GM12875 (cell line): Measurements from ENCODE around the gene DCUN1D1.

Experiments used
- H3K4me3 ChIP-seq: one replicate; pipeline ENCODE4 v1.5.1; 2011; ENCODE audit warnings: low read depth, low read length, control low read depth
- TF ChIP-seq, protein P1 (sequence below): IDR thresholded peaks from 2 replicates; pipeline ENCODE4 v1.5.1; 2011; ENCODE audit warnings: low read depth, mild to moderate bottlenecking, control low read depth, inconsistent platforms, low read length, moderate library complexity, borderline replicate concordance; ENCODE audit not compliant: insufficient read depth

The DCUN1D1 gene

DNA sequence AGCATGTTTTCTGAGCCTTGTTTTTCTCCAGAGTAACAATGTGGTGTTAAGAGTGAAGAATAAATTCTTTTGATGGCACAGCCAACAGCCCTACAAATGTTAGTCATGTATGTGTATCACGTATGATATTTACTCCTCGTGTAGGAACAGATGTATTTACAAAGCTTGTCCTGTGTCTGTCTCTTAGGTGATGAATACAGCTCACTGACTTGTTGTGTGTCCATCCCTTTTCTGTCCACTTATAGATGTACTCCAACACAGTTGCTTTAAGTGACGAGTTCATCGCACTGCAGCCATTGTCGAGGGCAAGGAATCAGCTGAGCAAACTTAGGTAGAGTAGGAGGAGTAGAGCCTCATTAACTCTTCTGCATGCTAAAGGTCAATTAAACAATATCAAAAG, 78.1 kb downstream of the DCUN1D1 start:
- TF ChIP-seq, protein P1, sequence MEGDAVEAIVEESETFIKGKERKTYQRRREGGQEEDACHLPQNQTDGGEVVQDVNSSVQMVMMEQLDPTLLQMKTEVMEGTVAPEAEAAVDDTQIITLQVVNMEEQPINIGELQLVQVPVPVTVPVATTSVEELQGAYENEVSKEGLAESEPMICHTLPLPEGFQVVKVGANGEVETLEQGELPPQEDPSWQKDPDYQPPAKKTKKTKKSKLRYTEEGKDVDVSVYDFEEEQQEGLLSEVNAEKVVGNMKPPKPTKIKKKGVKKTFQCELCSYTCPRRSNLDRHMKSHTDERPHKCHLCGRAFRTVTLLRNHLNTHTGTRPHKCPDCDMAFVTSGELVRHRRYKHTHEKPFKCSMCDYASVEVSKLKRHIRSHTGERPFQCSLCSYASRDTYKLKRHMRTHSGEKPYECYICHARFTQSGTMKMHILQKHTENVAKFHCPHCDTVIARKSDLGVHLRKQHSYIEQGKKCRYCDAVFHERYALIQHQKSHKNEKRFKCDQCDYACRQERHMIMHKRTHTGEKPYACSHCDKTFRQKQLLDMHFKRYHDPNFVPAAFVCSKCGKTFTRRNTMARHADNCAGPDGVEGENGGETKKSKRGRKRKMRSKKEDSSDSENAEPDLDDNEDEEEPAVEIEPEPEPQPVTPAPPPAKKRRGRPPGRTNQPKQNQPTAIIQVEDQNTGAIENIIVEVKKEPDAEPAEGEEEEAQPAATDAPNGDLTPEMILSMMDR = no peak

DNA sequence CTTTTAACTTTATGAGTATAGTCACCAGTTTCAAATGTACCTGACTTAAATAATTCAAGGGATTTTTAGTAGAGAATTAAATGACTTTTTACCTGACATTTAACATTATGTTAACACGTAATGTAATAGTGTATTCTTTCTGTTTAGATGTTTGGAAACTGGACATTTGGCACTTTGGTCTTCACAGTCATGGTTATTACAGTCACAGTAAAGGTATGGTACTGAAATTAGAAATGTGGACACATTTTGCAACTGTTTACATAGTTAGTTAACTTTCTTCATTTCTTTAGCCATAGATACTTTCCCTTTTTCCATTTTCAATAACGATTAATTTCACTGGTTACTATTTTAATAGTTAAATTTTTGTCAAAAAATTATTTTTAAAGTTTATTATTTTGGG, 83.8 kb downstream of the DCUN1D1 start:
- no peak overlapping the region for H3K4me3 ChIP-seq
- TF ChIP-seq, protein P1 = no peak

More for the DNA sequence above, 78.1 kb downstream of the DCUN1D1 start:
- no peak overlapping the region for H3K4me3 ChIP-seq

DNA sequence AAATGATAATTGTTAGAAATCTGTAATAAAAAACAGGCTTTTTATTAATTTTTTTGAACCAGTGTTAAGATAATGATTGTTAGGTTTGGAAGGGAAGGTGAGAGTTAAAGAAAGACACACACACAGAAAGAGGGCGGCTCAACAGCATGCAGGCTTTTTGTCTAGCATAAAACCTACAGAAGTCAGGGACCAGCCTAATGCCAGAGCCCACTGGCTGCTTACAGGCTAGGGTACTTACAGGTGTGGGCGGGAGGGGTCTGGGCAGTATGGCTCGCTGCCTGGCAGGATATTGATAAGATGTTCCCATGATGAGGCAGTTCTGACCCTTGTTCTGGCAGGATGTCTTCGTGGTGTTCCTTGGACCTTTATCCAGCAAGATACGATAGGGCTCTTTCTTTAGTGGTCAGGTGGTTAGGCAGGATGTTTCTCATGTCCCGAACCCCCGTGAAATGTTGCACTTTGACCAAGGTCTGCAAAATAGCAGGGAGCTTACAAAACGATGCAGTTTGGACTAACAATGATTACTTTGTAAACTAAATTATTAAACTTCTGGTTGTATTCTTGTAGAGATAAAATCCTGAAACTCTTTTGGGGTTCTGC, 84.7 kb downstream of the DCUN1D1 start:
- TF ChIP-seq, protein P1 = no peak
- no peak overlapping the region for H3K4me3 ChIP-seq

DNA sequence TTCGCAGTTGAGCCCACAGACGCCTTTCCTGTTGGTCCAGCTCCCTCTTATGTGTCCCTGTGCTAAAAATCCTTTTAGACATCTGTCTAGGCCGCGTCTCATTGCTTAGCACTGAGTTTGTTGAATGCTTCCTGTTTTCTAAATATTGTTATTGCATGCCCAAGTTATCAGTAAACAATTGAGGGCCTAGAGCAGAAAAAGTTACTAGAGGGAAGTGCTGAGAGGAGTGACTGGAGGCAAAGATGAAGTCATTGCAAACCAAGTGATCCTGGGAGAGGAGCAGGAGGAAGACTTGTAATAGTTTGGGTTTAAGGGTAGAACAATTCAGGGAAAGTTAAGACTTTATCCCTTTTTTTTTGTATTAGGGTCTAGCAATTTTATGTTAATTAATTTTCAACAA, 88.1 kb downstream of the DCUN1D1 start:
- H3K4me3 ChIP-seq = no peak overlapping the region
- TF ChIP-seq, protein P1 = no peak

DNA sequence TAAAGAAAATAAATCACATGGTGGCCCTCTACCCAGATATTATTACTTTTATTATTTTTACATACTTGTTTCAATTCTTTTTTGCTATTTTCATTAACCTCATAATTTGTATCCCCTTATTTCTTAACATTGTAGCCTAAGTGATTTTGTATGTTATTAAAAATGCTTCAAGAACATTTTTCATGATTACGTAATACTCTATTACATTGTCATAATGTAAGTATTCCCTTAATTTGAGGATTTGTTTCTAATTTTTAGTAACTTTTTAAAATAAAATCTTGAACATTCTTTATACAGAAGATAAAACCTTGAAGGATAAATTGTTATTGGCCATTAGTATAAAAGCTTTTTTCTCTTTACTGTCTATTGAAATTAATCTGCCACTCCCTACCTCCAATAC, 89.0 kb downstream of the DCUN1D1 start:
- TF ChIP-seq, protein P1 = no peak
- no peak overlapping the region for H3K4me3 ChIP-seq

DNA sequence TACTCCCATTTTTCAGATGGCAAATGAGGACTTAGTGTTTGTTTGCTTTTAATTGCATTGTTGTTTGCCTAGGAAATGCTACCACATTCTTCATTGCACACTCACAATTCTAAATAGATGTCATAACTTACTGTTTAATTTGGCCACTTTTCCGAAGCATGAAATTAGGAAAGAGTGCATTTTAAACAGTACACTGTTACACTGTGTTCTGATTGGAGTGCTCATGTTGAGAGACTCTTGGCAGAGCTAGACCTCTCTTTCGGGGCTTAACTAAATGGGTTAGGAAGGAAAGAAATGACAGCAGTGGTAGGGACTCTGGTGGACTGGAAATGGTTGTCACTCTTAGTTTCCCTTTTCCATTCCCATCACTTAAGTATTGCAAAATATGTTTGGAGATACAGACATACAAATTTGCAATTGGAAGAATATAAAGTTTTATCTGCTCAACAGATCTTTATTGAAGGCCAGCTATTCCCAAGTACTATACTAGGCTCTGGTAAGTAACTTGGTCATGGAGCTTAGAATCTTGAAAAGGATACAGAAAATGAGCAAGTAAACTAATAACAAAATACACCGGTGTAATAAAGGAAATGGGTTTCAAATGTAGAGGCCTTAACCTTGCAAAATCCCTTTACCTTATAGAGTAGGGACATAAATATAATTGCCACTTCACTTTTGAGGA, 90.2 kb downstream of the DCUN1D1 start:
- TF ChIP-seq, protein P1 = no peak
- H3K4me3 ChIP-seq = no peak overlapping the region
